Right ventricle myocardium inferior (tissue), 1 donor: Measurements from ENCODE around the gene BTBD16. TPM values are rescaled to one million over a fixed set of nuclear protein-coding genes. Genes with fewer than 3 reads are reported as not detected.

ENCODE experiments used
- ATAC-seq: fragments of 200-7000 bp; cut with Tn5 transposase; one replicate; pipeline ENCODE4 v1.9.1; 2020; ENCODE audit warnings: mild to moderate bottlenecking, moderate library complexity
- DNase-seq: peaks from one replicate; pipeline ENCODE4 v3.0.0; 2021; ENCODE audit errors: missing footprints
- intact Hi-C: fragments of 100-400 bp; cut with DNase I; formaldehyde crosslinking; loops from one replicate; pipeline ENCODE4 v1.11.0; 2022
- total RNA-seq: library from RNA; stranded (reverse); fragmentation: NEBNext Ultra II Directional; extraction: Animal tissue kit (Norgen Biotek cat#: 25700); gene quantifications from one replicate; pipeline ENCODE4 v1.2.1, GENCODE V29; 2021
- donor health status: DM: no; HTN: yes; CAD: no; lungs with severe emphysema.

Gene BTBD16
- total RNA-seq, 1 donor from 2014 or later = not detected

GRCh38 chr10:122264931-122265330, 6.2 kb upstream of the BTBD16 start:
- intact Hi-C loops = loop anchor here (5.0 kb wide), 1 partner anchor 123 kb away; no protein-coding TSS in a partner anchor
- DNase-seq (no peak), ATAC-seq (no peak)

- intact Hi-C loops = loop anchor here (5.0 kb wide), 1 partner anchor 124 kb away; no protein-coding TSS in a partner anchor
- DNase-seq (no peak), ATAC-seq (peak; percentile 70)
Measured at GRCh38 chr10:122265896-122266295, 5.2 kb upstream of the BTBD16 start.

- DNase-seq = no peak
- ATAC-seq = peak; percentile 52
- intact Hi-C loops = loop anchor here (5.0 kb wide), 1 partner anchor 126 kb away; no protein-coding TSS in a partner anchor
Measured at GRCh38 chr10:122267849-122268737, 3.0 kb upstream of the BTBD16 start.

GRCh38 chr10:122269059-122269687, 1.9 kb upstream of the BTBD16 start:
- DNase-seq (no peak), ATAC-seq (no peak)
- intact Hi-C loops = loop anchor here (5.0 kb wide), 1 partner anchor 127 kb away; no protein-coding TSS in a partner anchor

DNA sequence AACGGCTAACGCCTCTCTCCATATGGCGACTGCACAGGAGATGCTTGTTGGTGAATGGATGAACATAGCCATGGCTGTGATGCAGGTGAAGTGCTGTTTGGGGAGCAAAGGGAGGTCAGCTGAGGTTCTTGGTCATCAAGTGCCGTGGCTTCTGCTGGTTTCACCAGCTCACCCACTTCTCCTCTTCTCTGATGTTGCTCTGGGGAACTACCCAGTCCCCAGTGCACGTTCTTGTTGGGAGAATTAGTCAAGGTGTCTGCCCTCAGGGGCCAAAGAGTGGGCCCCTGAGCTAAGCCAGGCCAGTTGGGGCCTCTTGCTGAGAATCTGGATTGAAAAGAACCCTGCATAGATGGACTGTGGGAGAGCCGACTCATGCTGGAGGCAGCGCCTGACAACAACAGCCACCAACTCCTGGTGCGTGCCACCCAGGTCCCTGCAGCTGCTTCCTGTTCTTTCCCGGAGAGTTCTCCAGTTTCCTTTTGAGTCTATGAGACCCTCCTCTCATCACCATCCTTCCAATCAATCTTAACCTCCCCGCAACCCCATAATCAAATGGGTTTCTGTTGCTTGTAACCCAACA, 3.0 kb downstream of the BTBD16 start:
- DNase-seq = no peak
- no peak for ATAC-seq
- intact Hi-C loops = no loop called here

DNA sequence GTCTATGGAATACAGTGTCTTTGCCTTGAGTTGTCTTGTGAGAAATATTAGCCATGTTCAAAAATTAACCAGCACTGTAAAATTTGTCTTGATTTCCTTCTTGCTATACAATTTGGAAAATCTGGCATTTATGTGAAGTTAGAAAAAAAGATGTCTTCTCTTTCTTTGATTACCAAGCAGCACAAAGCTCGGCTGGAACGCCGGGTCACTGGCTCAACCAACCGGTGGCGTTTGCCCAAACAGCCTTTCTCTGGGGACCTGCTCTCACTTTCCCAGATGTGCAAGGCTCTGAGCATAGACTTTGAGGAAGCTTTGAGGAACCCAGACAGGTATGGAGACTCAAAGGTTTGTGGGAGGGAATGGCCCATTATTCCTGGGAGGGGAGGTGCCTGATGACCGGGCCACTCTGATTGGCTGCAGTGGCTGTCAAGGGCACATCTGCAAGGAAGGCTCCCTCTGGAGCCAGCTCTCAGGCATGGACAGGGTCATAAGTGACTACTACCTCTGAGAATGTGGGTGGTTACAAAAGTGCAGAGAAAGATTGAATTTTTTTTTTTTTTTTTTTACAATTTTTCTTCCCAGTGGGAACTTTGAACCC, 5.6 kb downstream of the BTBD16 start:
- no peak for DNase-seq
- no peak for ATAC-seq
- intact Hi-C loops = loop anchor here (5.0 kb wide), 1 partner anchor 291 kb away; no protein-coding TSS in a partner anchor

DNA sequence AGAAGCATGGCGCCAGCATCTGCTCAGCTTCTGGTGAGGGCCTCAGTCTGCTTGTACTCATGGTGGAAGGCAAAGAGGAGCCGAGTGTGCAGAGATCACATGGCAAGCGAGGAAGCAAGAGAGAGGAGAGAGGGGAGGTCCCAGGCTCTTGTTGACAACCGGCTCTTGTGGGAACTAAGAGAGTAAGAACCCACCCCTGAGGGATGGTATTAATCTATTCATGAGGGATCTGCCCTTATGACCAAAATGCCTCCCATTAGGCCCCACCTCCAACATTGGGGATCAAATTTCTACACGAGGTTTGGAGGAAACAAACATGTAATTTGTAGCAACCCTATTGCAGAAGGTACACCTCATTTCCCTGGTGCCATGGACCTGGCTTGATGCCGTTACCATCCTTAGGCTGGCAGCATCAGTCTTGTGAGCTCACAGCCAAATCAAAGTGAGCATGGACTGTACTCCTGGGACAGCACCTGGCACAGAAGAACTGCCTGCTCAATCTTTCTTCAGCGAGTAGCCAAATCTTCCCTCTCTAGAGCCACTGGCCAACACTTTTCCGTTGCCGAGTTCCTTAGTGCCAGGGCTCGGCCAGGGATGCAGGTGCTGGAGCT, 6.5 kb downstream of the BTBD16 start:
- ATAC-seq (no peak), DNase-seq (no peak)
- intact Hi-C loops = loop anchor here (5.0 kb wide), 1 partner anchor 290 kb away; no protein-coding TSS in a partner anchor

DNA sequence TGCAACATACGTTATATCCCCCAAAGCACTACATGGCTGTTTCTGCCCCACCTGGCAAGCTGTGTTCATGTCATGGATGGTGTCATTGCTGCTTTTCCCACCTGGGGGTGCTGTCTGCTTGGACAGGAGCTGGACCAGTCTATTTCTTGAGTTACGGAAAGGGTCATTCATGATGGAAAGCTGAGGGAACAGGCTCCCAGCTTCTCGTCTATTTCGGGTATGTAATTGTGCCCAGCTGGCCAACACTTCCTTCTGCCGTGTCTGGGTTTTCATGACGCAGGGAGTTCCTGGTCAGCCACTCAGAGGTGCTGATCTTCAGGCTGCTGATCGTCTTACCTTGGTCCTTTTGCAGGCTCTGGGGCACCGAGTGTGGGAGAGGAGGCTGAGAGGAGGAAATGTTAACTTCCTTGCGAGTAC, 8.6 kb downstream of the BTBD16 start:
- DNase-seq = no peak
- intact Hi-C loops = loop anchor here (5.0 kb wide), 1 partner anchor 288 kb away; no protein-coding TSS in a partner anchor
- ATAC-seq = peak; percentile 47

DNA sequence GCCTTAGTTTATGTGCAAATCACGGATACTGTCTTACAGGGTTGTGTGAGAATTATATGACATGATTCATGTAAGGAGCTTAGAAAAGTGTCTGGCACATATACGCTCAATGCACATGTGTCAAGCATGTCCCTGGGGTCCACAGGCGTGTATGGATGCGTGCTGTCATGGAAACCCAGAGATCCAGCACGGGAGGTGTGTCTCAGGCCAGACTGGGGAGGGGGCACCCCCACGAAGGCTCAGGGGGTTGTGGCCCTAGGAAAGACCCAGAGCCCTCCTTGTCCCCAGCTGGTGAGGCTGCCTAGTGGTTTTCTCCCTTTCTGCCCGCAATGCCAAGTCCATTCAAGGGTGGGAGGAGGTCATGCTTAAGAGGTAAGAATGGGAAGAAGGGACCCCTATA, 9.1 kb downstream of the BTBD16 start:
- DNase-seq (no peak), ATAC-seq (no peak)
- intact Hi-C loops = no loop called here

DNA sequence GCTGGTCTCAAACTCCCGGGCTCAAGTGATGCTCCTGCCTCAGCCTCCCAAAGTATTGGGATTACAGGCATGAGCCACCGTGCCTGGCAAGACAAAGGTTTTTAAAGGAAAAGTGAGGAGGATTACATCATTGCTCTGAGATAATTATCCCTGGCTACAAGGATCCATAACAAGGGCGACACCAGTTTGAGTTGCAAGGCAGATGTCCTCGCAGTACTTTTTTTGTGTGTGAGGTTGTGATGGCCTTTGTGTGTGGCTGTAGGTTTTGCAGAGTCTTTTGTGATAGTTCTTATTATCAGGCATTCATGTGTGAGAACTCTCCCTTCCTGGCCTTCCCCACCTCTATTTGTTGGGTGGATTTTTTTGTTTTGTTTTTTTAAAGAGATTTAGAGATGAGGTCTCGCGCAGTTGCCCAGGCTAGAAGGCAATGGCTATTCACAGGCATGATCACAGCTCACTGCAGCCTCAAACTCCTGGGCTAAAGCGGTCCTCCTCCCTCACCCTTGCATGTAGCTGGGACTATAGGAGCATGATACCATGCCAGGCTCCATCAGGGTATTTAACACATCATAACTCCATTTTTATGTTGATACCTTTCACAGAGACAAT, 10.0 kb downstream of the BTBD16 start:
- no peak for DNase-seq
- intact Hi-C loops = no loop called here
- ATAC-seq = no peak

DNA sequence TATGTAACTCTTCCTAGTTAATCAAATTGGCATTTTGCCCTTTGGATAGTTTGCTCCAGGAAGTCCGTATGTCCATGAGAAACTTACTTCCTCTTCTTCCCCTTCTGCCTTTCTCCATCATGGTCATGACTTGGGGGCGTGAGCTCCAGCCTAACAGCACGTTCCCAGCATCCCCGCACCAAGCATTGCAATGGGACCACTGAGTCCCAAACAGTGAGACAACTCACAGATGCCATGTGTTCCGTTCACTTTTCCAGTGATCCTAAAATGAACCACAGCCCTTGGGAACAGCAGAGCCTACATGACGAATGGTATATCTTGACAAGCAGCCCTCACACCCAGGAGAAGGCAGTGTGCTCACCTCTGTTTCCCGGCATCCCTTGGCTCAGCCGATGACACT, 10.7 kb downstream of the BTBD16 start:
- DNase-seq (no peak), ATAC-seq (no peak)
- intact Hi-C loops = no loop called here

GRCh38 chr10:122282253-122282671, 11.2 kb downstream of the BTBD16 start:
- intact Hi-C loops = no loop called here
- DNase-seq = no peak
- no peak for ATAC-seq

- no peak for DNase-seq
- ATAC-seq = no peak
- intact Hi-C loops = no loop called here
Measured at GRCh38 chr10:122282909-122283308, 11.8 kb downstream of the BTBD16 start.

DNA sequence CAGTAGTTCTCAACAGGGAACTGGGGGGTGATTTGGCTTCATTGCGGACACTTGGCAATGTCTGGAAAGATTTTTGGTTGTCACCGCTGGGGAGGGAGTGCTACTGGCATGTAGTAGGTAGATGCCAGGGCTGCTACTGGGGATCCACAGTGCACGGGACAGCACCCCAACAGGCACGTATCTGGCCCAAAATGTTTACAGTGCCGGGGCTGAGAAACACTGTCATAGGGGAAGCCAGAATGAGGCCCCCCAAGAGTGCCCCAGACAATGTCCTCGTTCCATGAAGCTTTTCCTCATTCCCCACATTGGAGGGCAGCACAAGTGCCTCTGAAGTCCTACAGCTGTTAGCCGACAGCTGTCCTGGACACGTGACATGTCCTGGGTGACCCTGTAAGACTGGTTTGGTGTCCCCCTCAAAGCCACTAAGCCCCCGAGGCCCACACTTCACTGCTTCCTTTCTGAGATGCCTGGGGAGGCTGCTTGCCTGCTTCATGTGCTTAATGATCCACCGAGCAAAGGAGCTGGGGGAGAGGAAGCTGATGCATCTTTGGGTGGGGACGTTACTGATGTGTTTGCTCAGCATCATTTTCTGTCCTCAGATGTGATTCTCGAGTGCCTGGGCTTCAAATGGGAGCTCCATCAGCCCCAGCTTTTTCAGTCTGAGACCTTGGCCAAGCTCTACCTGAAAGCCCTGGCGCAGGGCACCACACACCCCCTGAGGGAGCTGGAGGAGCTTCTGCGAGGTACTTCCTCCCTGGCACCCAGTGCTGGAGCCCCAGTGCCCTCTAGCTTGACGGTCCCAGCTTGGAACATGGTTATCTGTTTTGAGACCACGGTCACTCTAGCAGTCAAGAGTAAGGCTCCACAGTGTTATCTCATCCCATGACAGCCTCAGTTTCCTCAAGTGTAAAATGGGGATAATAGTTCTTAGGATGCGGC, 14.7 kb downstream of the BTBD16 start:
- DNase-seq (no peak), ATAC-seq (no peak)
- intact Hi-C loops = no loop called here

DNA sequence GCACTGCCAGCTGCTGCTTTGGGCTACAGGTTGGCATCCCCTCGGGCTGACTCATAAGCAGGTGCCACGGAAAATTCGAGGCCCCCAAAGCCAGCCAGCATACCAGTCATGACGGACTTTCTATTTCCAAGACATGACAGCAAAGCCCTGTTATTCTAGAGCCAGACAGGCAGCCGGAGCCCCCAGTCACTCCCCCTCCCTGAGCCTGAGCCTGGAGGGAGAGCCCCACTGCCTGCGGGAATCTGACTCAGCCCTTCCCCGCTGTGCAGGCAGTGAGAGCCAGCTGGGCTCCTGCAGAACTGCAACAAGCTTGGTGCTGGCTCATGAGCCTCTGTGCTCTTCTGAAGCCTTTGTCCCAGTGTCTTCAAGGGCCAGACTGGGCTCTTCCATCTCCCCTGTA, 15.8 kb downstream of the BTBD16 start:
- DNase-seq (no peak), ATAC-seq (peak; percentile 70)
- intact Hi-C loops = no loop called here

GRCh38 chr10:122287570-122287969, 16.5 kb downstream of the BTBD16 start:
- no peak for ATAC-seq
- intact Hi-C loops = no loop called here
- no peak for DNase-seq

DNA sequence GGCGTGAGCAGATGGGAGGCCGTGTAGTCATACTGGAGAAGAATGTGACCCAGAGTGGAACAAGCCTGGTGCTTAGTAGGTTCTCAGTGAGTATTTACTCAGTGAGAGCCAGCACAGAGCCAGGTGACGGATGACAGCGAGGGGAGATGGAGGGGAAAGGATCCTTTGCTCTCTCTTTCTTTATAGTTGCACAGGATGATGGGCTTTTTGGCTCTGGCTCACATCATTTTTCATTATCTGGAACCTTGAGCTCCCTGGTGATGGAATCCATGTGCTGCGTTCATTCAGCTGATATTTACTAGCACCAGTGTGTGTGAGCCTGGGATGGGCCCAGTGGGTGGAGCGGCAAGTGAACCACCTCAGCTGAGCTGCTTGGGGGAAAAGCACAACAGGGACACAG, 17.2 kb downstream of the BTBD16 start:
- no peak for DNase-seq
- no peak for ATAC-seq
- intact Hi-C loops = no loop called here
